Fibroblast of lung (primary cell): ENCODE measurements around the gene TMEM154.

Source experiments
- EZH2 ChIP-seq: IDR thresholded peaks from 2 replicates; pipeline ENCODE4 v1.5.1; 2012; ENCODE audit warnings: low read length, control low read depth, mild to moderate bottlenecking; ENCODE audit errors: missing control alignments
- TF ChIP-seq, protein P1 (sequence below), 2 donors: IDR thresholded peaks in 1 of 2; conservative IDR thresholded peaks in 1 of 2; 1 replicate in 1 of 2; 2 replicates in 1 of 2; pipeline ENCODE4 v1.5.1; 2011 to 2012; ENCODE audit warnings: low read length in 2 of 2, control low read depth in 1 of 2, inconsistent platforms in 1 of 2, low read depth in 1 of 2, mild to moderate bottlenecking in 1 of 2

- TF ChIP-seq, protein P1, sequence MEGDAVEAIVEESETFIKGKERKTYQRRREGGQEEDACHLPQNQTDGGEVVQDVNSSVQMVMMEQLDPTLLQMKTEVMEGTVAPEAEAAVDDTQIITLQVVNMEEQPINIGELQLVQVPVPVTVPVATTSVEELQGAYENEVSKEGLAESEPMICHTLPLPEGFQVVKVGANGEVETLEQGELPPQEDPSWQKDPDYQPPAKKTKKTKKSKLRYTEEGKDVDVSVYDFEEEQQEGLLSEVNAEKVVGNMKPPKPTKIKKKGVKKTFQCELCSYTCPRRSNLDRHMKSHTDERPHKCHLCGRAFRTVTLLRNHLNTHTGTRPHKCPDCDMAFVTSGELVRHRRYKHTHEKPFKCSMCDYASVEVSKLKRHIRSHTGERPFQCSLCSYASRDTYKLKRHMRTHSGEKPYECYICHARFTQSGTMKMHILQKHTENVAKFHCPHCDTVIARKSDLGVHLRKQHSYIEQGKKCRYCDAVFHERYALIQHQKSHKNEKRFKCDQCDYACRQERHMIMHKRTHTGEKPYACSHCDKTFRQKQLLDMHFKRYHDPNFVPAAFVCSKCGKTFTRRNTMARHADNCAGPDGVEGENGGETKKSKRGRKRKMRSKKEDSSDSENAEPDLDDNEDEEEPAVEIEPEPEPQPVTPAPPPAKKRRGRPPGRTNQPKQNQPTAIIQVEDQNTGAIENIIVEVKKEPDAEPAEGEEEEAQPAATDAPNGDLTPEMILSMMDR (conservative IDR thresholded peaks at IDR 0.05 in 1 of 2, IDR thresholded peaks at IDR 0.05 in 1 of 2; ENCODE audit: low read depth in 1 of 2, low read length in 2 of 2), result no peak
- TF ChIP-seq EZH2, result no peak
These were observed 108.5 kb downstream of the TMEM154 start for GRCh38 chr4:152571296-152571695.
